Fibroblast of lung (primary cell): ENCODE data around the gene PFDN5. TPM values are rescaled to one million over a fixed set of nuclear protein-coding genes. Genes with fewer than 3 reads are reported as not detected.

Experiments used
- DNase-seq, 2 donors: peaks; one replicate each; pipeline versions ENCODE4 v3.0.0 to v3.0.0-alpha.2; 2010; ENCODE audit warnings: low read depth in 2 of 2
- H2AFZ ChIP-seq: 2 replicates; pipeline ENCODE4 v1.5.1; 2012; ENCODE audit warnings: low read length, control low read depth, inconsistent platforms
- H3K27ac ChIP-seq: 2 replicates; pipeline ENCODE4 v1.5.1; 2011; ENCODE audit warnings: low read length, control low read depth; ENCODE audit not compliant: insufficient read depth
- H3K27me3 ChIP-seq: 2 replicates; pipeline ENCODE4 v1.5.1; 2011; ENCODE audit warnings: mild to moderate bottlenecking, low read length; ENCODE audit not compliant: control insufficient read depth, insufficient read depth
- H3K36me3 ChIP-seq: 2 replicates; pipeline ENCODE4 v1.5.1; 2011; ENCODE audit warnings: low read length; ENCODE audit not compliant: control insufficient read depth, insufficient read depth
- H3K4me1 ChIP-seq: 2 replicates; pipeline ENCODE4 v1.5.1; 2011; ENCODE audit warnings: low read length; ENCODE audit not compliant: control insufficient read depth, insufficient read depth; ENCODE audit errors: extremely low read depth
- H3K4me2 ChIP-seq: 2 replicates; pipeline ENCODE4 v1.5.1; 2011; ENCODE audit warnings: low read length, control low read depth; ENCODE audit not compliant: insufficient read depth; ENCODE audit errors: extremely low read depth
- H3K4me3 ChIP-seq, 4 experiments: fragments of 200-600 bp in 1 of 4; sonication (generic) in 1 of 4; replicated peaks in 1 of 4; 2 replicates each; pipeline ENCODE4 v1.5.1; 2011 to 2016; ENCODE audit warnings: low read length in 4 of 4, low read depth in 3 of 4, mild to moderate bottlenecking in 3 of 4, control low read depth in 2 of 4, inconsistent platforms in 1 of 4, mixed read lengths in 1 of 4; ENCODE audit not compliant: insufficient read depth in 1 of 4; ENCODE audit errors: control extremely low read depth in 1 of 4
- H3K79me2 ChIP-seq: 2 replicates; pipeline ENCODE4 v1.5.1; 2012; ENCODE audit warnings: mild to moderate bottlenecking, low read length, inconsistent platforms; ENCODE audit not compliant: control insufficient read depth, insufficient read depth
- H3K9ac ChIP-seq: 2 replicates; pipeline ENCODE4 v1.5.1; 2011; ENCODE audit warnings: mild to moderate bottlenecking, low read length, control low read depth; ENCODE audit not compliant: insufficient read depth
- H3K9me3 ChIP-seq: 2 replicates; pipeline ENCODE4 v1.5.1; 2012; ENCODE audit warnings: low read depth, low read length; ENCODE audit not compliant: control insufficient read depth, insufficient read depth
- H4K20me1 ChIP-seq: 2 replicates; pipeline ENCODE4 v1.5.1; 2011; ENCODE audit warnings: low read length; ENCODE audit not compliant: control insufficient read depth, insufficient read depth; ENCODE audit errors: extremely low read depth
- EZH2 ChIP-seq: IDR thresholded peaks from 2 replicates; pipeline ENCODE4 v1.5.1; 2012; ENCODE audit warnings: low read length, control low read depth, mild to moderate bottlenecking; ENCODE audit errors: missing control alignments
- polyA plus RNA-seq, 2 donors: library from polyadenylated mRNA; depleted of rRNA in 1 of 2; stranded (reverse) in 1 of 2; unstranded in 1 of 2; fragments of >200 nt; gene quantifications; 2 replicates each; pipeline ENCODE4 v1.2.1, GENCODE V29; 2011 to 2012; ENCODE audit warnings: missing spikeins in 1 of 2
- total RNA-seq: library from RNA; depleted of rRNA; stranded (reverse); fragments of >200 nt; gene quantifications from 2 replicates; pipeline ENCODE4 v1.2.1, GENCODE V29; 2014
- TF ChIP-seq, protein P1 (sequence below), 2 donors: IDR thresholded peaks in 1 of 2; conservative IDR thresholded peaks in 1 of 2; 1 replicate in 1 of 2; 2 replicates in 1 of 2; pipeline ENCODE4 v1.5.1; 2011 to 2012; ENCODE audit warnings: low read length in 2 of 2, control low read depth in 1 of 2, inconsistent platforms in 1 of 2, low read depth in 1 of 2, mild to moderate bottlenecking in 1 of 2

Gene PFDN5
- total and polyA plus RNA-seq, 2 donors (not counting 1 experiment from before 2014, with no cell fraction given): 735 to 1,007 TPM

DNA sequence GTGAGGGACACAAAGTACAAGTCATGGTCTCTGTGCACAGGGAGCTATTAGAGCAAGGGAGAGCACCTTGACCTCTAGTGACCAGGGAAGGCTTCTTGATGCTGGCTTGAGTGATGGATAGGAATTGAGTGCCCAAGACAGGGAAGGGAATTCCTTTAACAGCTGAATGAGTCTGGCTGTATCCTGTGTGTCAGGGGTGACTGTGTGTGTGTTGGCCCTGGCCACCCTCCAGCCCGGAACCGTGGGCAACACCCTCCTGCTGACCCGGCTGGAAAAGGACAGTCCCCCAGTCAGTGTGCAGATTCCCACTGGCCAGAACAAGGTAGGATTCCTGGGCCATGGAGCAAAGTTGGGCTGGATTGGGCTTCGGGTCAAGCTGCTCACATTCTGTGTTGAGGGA lies 5.5 kb upstream of the PFDN5 start:
- no peak overlapping the region for H2AFZ ChIP-seq
- DNase-seq: peak; percentile 22 to 23
- no peak overlapping the region for H3K9ac ChIP-seq

DNA sequence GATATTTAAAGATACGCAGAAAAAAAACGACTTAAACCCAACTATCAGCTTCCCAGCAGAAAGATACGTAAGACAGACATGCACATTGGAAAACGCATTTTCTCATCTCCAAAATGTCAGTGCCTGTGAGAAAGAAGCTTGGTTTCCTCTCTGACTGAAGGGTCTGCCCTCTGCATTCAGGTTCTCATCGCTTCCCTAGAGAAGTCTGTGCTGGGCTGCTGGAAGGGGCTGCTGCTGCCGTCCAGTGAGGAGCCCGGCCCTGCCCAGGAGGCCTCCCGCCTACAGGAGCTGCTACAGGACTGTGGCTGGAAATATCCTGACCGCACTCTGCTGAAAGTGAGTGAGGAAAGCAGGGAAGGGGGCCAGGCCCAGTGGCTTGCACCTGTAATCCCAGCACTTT lies 4.7 kb upstream of the PFDN5 start:
- Histone ChIP-seq H3K36me3 (peaks cover 19% of the 10 kb centered on the region), H3K27ac (peak overlapping the region; percentile 56), H4K20me1 (no peaks in the 10 kb centered on the region), H3K4me1 (peaks cover 20% of the 10 kb centered on the region), H3K4me3 (no peak overlapping the region), H3K9me3 (no peaks in the 10 kb centered on the region), H3K27me3 (no peaks in the 10 kb centered on the region), H3K79me2 (peaks cover 3% of the 10 kb centered on the region), H2AFZ (peak overlapping the region; percentile 52), H3K4me2 (no peak overlapping the region), H3K9ac (no peak overlapping the region)
- peak; percentile 24 to 52 for DNase-seq
- TF ChIP-seq, protein P1, sequence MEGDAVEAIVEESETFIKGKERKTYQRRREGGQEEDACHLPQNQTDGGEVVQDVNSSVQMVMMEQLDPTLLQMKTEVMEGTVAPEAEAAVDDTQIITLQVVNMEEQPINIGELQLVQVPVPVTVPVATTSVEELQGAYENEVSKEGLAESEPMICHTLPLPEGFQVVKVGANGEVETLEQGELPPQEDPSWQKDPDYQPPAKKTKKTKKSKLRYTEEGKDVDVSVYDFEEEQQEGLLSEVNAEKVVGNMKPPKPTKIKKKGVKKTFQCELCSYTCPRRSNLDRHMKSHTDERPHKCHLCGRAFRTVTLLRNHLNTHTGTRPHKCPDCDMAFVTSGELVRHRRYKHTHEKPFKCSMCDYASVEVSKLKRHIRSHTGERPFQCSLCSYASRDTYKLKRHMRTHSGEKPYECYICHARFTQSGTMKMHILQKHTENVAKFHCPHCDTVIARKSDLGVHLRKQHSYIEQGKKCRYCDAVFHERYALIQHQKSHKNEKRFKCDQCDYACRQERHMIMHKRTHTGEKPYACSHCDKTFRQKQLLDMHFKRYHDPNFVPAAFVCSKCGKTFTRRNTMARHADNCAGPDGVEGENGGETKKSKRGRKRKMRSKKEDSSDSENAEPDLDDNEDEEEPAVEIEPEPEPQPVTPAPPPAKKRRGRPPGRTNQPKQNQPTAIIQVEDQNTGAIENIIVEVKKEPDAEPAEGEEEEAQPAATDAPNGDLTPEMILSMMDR (conservative IDR thresholded peaks at IDR 0.05 in 1 of 2, IDR thresholded peaks at IDR 0.05 in 1 of 2; ENCODE audit: low read depth in 1 of 2, low read length in 2 of 2): no peak
- no peak for TF ChIP-seq EZH2

More for the DNA sequence above, 5.5 kb upstream of the PFDN5 start:
- Histone ChIP-seq H3K4me3 (no peak overlapping the region), H3K9me3 (no peaks in the 10 kb centered on the region), H3K27me3 (no peaks in the 10 kb centered on the region), H3K27ac (peak overlapping the region; percentile 56), H3K36me3 (peaks cover 19% of the 10 kb centered on the region), H3K4me1 (peaks cover 17% of the 10 kb centered on the region), H4K20me1 (no peaks in the 10 kb centered on the region), H3K79me2 (no peaks in the 10 kb centered on the region), H3K4me2 (no peak overlapping the region)
- TF ChIP-seq, protein P1 (conservative IDR thresholded peaks at IDR 0.05 in 1 of 2, IDR thresholded peaks at IDR 0.05 in 1 of 2; ENCODE audit: low read depth in 1 of 2, low read length in 2 of 2): no peak
- TF ChIP-seq EZH2: no peak

DNA sequence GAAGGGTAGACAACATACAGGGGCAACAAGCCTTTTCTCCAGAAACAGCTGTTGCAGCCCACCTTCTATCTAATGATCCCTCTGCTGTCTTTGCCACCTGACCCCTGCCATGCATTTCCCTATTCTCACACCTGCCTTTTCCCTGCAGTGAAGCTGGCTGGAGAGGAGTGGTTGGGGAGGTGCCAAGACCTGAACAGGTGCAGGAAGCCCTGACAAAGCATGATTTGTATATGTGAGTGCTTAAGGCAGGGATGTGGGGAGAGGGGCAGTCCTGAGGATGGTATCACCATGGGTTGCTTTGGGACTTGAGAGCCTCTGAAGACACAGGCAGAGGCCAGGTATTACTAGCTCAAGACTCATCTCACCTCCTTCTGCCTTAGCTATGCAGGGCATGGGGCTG lies 2.9 kb upstream of the PFDN5 start:
- Histone ChIP-seq H4K20me1 (no peaks in the 10 kb centered on the region), H3K4me1 (peaks cover 23% of the 10 kb centered on the region), H3K36me3 (peaks cover 14% of the 10 kb centered on the region), H3K79me2 (peaks cover 21% of the 10 kb centered on the region), H3K9ac (no peak overlapping the region), H3K9me3 (no peaks in the 10 kb centered on the region), H2AFZ (no peak overlapping the region), H3K4me2 (no peak overlapping the region), H3K27ac (no peak overlapping the region), H3K4me3 (no peak overlapping the region), H3K27me3 (no peaks in the 10 kb centered on the region)
- DNase-seq: no peak
- TF ChIP-seq, protein P1 (conservative IDR thresholded peaks at IDR 0.05 in 1 of 2, IDR thresholded peaks at IDR 0.05 in 1 of 2; ENCODE audit: low read depth in 1 of 2, low read length in 2 of 2): no peak
- TF ChIP-seq EZH2: no peak
